ENCODE results near the gene PDE4A.

PDE4A gene

GRCh38 chr19:10412257-10412977 is 7.9 kb upstream of the PDE4A start:
- Histone ChIP-seq H3F3A (ENCODE audit: insufficient read depth, low read length) (no peaks in the 10 kb centered on the region), H2AFZ (ENCODE audit: low read length) (no peak overlapping the region), H3K9me2 (ENCODE audit: low read depth, low read length) (no peaks in the 10 kb centered on the region), H3K36me3 (ENCODE audit: insufficient read depth, low read length) (no peaks in the 10 kb centered on the region), H3K4me2 (ENCODE audit: low read length) (peak overlapping the region; percentile 27), H3K4me1 (ENCODE audit: insufficient read depth, low read length, severe bottlenecking) (peaks cover 51% of the 10 kb centered on the region), H4K20me1 (ENCODE audit: insufficient read depth, low read length) (no peaks in the 10 kb centered on the region), H3K9me3 (ENCODE audit: low read length) (no peaks in the 10 kb centered on the region), H3K79me2 (ENCODE audit: insufficient read depth, low read length) (no peaks in the 10 kb centered on the region), H3K4me3 (ENCODE audit: low read depth, low read length, poor library complexity, severe bottlenecking) (no peak overlapping the region), H3K9ac (ENCODE audit: low read length) (no peak overlapping the region), H3K27ac (ENCODE audit: low read depth, low read length, poor library complexity, severe bottlenecking) (peak overlapping the region; percentile 93), H3K27me3 (ENCODE audit: insufficient read depth, low read length) (no peaks in the 10 kb centered on the region; the same call in 1 of the 2 replicates)
- TF ChIP-seq, protein P1, sequence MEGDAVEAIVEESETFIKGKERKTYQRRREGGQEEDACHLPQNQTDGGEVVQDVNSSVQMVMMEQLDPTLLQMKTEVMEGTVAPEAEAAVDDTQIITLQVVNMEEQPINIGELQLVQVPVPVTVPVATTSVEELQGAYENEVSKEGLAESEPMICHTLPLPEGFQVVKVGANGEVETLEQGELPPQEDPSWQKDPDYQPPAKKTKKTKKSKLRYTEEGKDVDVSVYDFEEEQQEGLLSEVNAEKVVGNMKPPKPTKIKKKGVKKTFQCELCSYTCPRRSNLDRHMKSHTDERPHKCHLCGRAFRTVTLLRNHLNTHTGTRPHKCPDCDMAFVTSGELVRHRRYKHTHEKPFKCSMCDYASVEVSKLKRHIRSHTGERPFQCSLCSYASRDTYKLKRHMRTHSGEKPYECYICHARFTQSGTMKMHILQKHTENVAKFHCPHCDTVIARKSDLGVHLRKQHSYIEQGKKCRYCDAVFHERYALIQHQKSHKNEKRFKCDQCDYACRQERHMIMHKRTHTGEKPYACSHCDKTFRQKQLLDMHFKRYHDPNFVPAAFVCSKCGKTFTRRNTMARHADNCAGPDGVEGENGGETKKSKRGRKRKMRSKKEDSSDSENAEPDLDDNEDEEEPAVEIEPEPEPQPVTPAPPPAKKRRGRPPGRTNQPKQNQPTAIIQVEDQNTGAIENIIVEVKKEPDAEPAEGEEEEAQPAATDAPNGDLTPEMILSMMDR (IDR thresholded peaks at IDR 0.05; ENCODE audit: low read length) = no peak
- no peak for TF ChIP-seq EZH2 (IDR thresholded peaks at IDR 0.05; ENCODE audit: borderline replicate concordance, low read length)

DNA sequence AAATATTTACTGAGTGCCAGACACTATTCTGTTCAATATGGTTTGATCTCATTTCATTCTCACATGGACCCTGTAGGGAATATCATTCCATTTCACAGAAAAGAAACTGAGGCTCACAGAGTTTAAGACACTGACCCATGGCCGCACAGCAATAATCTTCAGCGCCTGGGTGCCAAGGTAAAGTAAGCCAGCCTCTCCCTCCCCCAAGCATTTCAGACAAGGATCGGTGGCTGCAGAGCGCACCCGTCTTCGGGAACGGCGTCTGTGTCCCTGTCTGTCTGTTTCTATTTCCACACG is 4.3 kb upstream of the PDE4A start:
- H3K4me1 ChIP-seq (ENCODE audit: insufficient read depth, low read length, severe bottlenecking) = peaks cover 50% of the 10 kb centered on the region
- TF ChIP-seq, protein P1 (IDR thresholded peaks at IDR 0.05; ENCODE audit: low read length) = no peak
- TF ChIP-seq EZH2 (IDR thresholded peaks at IDR 0.05; ENCODE audit: borderline replicate concordance, low read length) = no peak
- H3K4me2 ChIP-seq (ENCODE audit: low read length) = peak overlapping the region; percentile 70
- no peaks in the 10 kb centered on the region for H3K27me3 ChIP-seq (ENCODE audit: insufficient read depth, low read length)
- H3K4me3 ChIP-seq (ENCODE audit: low read depth, low read length, poor library complexity, severe bottlenecking) = peak overlapping the region; percentile 60
- no peaks in the 10 kb centered on the region for H3F3A ChIP-seq (ENCODE audit: insufficient read depth, low read length)
- H2AFZ ChIP-seq (ENCODE audit: low read length) = no peak overlapping the region
- H3K9ac ChIP-seq (ENCODE audit: low read length) = peak overlapping the region; percentile 59
- H3K27ac ChIP-seq (ENCODE audit: low read depth, low read length, poor library complexity, severe bottlenecking) = peak overlapping the region; percentile 63
- no peaks in the 10 kb centered on the region for H3K79me2 ChIP-seq (ENCODE audit: insufficient read depth, low read length)
- no peaks in the 10 kb centered on the region for H3K36me3 ChIP-seq (ENCODE audit: insufficient read depth, low read length)
- no peaks in the 10 kb centered on the region for H3K9me2 ChIP-seq (ENCODE audit: low read depth, low read length)
- H4K20me1 ChIP-seq (ENCODE audit: insufficient read depth, low read length) = no peaks in the 10 kb centered on the region
- H3K9me3 ChIP-seq (ENCODE audit: low read length) = no peaks in the 10 kb centered on the region

GRCh38 chr19:10416380-10417257 is 3.7 kb upstream of the PDE4A start:
- Histone ChIP-seq H2AFZ (ENCODE audit: low read length) (no peak overlapping the region), H3K9me2 (ENCODE audit: low read depth, low read length) (no peaks in the 10 kb centered on the region), H3K4me2 (ENCODE audit: low read length) (peak overlapping the region; percentile 70), H3K4me3 (ENCODE audit: low read depth, low read length, poor library complexity, severe bottlenecking) (peak overlapping the region; percentile 60), H3K27ac (ENCODE audit: low read depth, low read length, poor library complexity, severe bottlenecking) (peak overlapping the region; percentile 63), H3K4me1 (ENCODE audit: insufficient read depth, low read length, severe bottlenecking) (peaks cover 44% of the 10 kb centered on the region), H3K36me3 (ENCODE audit: insufficient read depth, low read length) (no peaks in the 10 kb centered on the region), H4K20me1 (ENCODE audit: insufficient read depth, low read length) (no peaks in the 10 kb centered on the region), H3K79me2 (ENCODE audit: insufficient read depth, low read length) (no peaks in the 10 kb centered on the region), H3K9me3 (ENCODE audit: low read length) (no peaks in the 10 kb centered on the region), H3F3A (ENCODE audit: insufficient read depth, low read length) (no peaks in the 10 kb centered on the region), H3K9ac (ENCODE audit: low read length) (peak overlapping the region; percentile 59), H3K27me3 (ENCODE audit: insufficient read depth, low read length) (no peaks in the 10 kb centered on the region)
- no peak for TF ChIP-seq EZH2 (IDR thresholded peaks at IDR 0.05; ENCODE audit: borderline replicate concordance, low read length)
- TF ChIP-seq, protein P1 (IDR thresholded peaks at IDR 0.05; ENCODE audit: low read length) = peak; percentile 98
